HG02981 (cell line): Measurements from ENCODE around the gene ZNF324.
"Not testable (repeated sequence)": the region's sequence is repeated elsewhere in the genome, so short reads cannot be mapped to it uniquely, and the experiment has no call there.

Experiments
- ATAC-seq: cut with Tn5 transposase; IDR thresholded peaks from one replicate; pipeline ENCODE4 v1.9.1; 2021; ENCODE audit warnings: mild to moderate bottlenecking, moderate library complexity; ENCODE audit not compliant: unreplicated experiment

The ZNF324 gene

DNA sequence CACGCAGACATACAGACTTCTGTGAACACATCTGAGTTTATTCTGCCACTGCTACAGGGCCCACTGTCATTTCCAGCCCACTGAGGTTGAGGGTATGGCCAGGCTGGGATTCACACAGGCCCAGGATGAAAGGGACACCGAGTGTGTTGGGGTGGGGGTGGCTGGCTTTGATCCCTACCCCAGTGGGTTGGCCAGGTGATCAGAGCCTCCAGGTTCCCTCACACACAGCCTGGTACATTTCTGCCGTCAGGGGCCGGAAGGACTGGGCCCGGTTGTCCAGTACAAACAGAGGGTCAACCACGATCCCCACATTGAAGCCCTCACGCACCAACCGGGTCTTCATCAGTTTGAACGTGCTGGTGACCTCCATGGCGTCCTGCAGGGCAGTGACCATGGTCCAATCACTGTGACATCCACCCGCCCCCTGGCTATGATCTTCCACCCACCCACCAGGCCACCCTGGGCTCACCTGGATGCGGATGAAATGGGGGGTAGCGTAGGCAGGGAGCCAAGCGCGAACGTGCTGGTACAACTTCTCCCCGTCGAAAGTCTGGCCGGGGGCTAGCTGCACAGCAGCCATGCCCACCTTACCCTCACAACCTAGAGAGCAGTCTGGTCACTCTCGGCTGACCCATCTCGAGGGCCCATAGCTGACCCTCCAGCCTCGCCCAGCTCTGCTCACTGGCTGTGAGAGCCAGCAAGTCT lies 31.6 kb downstream of the ZNF324 start:
- no peak for ATAC-seq

DNA sequence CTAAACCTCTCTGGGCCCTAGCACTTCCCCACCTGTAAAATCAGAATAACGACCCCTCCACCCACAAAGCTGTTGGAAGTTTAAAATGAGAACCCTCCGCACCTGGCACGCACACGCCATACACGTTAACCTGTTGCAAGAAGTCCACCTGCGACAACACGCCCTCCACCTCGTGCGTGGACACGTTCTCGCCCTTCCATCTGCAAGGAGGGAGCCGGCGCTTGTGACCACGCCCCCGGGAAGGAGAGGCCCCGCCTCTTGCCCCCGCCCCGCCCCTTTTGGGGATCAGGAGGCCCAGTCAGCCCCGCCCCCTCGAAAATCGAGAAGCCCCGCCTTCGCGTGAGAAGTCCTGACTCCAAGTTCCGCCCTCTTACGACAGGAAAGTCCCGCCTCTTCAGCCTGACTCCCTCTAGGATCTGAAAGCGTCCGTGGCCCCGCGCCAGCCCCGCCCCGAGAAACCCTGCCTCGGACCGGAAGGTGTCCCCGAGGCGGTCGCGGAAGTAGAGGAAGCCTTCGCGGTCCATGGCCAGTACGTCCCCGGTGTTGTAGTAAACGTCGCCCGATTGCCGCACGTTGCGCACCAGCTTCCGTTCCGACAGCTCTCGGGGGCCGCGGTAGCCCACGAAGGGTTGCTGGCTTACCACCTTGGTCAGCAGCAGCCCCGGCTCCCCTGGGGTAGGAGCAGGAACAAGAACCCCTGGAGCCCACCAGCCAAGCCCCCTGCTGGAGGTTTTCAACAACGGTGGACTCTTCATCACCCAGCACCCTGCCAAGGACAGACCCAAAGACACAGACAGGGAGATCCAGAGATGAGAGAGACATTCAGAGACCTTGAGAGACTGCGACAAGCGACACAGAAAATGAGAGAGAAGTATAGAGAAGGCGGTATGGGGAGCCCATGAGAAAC lies 32.4 kb downstream of the ZNF324 start:
- ATAC-seq: peak; percentile 91

DNA sequence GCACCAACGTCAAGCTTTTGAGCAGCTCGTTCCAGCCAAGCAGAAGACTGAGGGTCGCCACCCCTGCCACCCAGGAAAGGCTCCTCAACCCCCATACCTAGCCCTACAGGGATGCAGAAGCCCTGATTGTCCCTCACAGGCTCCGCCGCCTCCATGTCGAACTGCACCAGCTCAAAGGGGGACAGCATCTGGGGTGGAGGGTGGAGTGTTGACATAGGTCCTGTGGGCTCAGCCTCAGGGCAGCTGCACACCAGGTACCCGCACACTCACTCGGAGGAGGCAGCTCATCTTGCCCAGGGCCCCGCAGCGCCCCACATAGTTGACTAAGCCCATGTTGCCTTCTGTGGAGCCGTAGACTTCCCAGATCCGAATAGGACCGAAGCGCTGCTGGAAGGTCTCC lies 33.4 kb downstream of the ZNF324 start:
- no peak for ATAC-seq

DNA sequence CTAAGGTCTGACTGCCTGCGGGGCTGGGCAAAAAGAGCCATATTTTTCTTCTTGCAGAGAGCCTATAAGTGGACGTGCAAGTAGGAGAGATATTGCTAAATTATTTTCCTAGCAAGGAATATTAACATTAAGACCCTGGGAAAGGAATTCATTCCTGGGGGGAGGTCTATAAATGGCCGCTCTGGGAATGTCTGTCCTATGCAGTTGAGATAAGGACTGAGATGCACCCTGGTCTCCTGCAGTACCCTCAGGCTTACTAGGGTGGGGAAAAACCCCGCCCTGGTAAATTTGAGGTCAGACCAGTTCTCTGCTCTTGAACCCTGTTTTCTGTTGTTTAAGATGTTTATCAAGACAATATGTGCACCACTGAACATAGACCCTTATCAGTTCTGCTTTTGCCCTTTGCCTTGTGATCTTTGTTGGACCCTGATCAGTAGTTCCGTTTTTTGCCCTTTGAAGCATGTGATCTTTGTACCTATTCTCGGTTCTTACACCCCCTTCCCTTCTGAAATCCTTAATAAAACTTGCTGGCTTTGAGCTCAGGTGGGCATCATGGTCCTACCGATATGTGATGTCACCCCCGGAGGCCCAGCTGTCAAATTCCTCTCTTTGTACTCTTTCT lies 40.8 kb downstream of the ZNF324 start:
- not testable (repeated sequence) for ATAC-seq

DNA sequence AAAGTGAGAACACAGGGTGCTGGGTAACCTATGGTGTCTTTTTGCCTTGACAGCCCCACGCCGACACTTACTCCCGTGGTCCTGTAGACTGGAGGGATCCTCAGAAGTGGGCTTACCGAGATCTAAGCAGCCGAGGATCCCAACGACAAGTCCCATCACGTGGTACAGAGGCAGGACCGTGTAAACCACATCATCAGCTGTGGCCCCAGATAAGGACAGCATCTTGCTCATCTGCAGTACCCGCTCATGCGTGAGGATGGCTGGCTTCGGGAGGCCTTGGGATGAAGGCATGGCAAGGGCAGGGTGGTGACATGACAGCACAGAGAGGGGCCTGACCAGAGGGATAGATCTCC lies 42.8 kb downstream of the ZNF324 start:
- ATAC-seq: no peak

DNA sequence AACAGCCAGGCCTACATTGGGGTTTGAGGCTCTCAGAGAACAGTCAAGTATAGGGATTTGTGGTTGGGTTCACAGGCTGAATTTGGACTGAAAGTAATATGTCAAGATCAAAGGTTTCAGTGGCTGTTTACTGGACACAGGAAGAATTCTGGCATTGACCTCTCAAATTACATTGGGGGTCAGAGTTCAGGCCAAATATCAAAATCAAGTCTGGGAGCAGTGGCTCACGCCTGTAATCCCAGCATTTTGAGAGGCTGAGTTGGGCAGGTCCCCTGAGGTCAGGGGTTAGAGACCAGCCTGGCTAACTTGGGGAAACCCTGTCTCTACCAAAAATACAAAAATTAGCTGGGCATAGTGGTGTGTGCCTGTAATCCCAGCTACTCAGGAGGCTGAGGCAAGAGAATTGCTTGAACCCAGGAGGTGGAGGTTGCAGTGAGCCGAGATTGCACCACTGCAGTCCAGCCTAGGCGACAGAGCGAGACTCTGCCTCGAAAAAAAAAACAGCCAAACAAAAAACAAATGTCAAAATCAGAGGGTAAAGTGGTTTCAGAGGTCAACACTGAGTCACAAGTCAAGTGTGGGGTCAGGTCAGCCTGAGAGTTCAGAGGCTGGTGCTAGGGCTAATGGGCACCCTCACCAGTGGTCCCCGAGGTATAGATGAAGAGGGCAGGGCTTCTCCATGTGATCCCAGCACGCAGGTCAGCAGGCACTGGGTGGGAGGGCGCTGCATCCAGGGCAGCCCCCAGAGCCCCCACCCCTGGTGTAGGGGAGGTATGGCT lies 43.4 kb downstream of the ZNF324 start:
- no peak for ATAC-seq

DNA sequence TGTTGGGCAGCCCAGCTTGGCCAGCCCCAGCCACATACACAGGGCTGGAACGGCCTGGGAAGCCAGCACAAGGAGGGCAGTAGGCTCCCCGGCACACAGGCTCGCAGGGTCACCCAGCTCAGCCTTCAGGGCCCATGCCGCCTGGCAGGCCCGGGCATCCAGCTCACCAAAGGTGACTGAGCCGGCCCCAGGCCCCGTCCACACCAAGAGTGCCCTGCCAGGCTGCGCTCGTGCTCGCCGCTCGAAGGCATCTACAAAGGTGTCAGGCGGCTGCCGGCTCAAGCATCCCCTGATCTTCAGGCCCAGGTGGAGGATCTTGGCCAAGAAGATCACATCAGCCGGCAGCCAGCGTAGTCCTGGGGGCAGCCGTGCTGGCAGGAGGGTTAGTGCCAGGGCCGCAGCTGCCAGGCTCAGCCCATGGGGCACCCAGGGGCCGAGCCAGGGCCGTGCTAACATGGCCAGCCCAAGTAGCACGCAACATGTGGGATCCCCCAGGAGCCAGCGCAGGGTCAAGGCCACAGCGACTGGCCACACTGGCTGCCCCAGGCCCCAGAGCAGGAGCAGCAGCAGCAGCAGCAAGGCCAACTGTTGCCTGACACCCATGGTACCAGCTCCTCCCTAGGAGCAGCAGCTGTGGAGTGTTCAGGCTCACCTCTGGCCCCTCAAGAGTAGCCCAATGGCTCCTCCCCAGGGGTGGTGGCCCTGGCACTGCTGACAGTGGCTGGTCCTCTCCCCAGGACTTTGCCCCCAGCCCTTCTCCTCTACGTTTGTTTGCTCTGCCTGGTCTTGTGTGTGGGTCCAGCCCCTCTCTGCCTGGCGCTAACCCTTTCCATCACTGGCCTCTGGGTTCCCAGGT lies 44.7 kb downstream of the ZNF324 start, which contains the start of gene SLC27A5:
Gene SLC27A5 (minus strand): TSS at position 640 of the 856 bp plus-strand sequence. CDS start 37 bp downstream, at position 603.
- ATAC-seq: no peak

DNA sequence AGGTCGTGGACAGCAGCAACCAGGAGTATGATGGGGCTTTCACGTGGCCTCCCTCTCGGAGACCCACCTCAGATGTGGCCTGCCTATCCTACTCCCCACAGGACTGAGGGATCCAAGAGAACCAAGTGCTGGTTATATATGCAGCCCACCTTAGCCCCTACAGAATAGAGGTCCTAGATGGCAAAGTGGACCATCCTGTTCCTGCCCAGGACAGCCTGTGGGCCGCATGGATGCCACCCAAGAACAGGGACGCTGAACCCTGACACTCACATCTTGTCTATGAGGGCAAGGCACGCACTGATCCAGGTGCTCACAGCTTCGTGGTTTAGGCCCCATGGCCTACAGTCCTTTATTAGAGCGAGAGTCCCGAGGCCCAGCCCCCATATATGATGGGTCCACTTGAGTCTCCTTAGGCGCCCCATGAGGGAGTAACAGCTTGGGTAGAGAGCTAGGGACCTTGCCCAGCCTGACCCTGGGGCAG lies 46.4 kb downstream of the ZNF324 start:
- ATAC-seq: no peak

DNA sequence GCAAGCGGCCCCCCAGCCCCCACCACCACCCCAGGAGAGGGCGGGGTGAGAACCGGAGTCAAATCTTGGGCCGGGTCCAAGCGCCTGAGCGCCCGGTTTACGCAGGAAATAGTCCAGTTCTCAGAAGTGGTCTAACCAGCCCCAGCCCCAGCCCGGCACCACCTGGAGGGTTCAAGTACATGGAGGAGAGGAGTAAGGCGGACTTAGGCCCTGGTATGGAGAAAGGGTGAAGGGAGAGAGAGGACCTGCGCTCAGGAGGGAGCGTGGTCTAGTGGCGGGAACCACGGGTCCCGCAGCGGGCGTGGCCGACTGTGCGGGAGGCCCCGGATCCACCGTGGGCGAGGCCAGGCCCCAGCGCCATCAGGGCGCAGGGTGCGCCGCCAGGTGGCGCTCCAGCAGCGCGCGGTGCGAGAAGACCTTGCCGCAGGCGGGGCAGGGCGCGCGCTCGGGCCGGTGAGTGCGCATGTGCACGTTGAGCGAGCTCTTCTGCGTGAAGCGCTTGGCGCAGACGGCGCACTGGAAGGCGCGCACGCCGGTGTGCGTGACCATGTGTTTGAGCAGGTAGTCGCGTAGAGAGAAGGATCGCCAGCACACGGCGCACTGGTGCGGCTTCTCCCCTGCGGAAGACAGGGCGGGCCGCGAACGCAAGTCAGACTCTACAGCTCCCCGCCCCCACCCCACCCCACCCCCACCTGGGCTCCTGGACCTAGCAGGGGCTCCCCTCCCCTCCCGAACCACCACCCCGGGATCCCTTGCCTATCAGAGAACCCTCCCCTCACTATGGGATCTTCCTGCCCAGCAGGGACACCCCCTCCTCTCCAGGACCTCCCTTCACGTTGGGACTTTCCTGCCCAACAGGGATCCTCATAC lies 47.0 kb downstream of the ZNF324 start:
- ATAC-seq: peak; percentile 72

DNA sequence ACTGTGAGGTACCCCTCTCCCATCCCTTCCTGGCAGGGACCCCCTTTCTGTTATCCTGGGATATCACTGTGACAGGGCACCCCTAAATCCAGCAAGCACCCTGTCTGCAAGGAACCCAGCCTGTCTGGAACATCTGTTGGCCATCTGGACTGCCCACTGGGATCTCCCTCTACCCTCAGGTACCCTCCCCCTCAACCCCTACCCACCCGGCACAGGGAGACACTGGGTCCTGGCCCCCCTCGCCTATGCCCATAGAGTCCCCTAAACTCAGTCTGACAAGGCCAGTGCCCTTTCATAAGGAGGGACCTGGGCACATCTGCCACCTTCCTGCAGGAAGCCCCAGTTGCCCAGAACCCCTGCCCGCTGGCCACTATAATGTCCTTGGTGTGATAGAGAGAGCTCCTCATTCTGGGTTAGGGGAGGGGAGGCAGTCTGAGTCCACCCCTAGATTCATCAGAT lies 47.7 kb downstream of the ZNF324 start:
- ATAC-seq: no peak

DNA sequence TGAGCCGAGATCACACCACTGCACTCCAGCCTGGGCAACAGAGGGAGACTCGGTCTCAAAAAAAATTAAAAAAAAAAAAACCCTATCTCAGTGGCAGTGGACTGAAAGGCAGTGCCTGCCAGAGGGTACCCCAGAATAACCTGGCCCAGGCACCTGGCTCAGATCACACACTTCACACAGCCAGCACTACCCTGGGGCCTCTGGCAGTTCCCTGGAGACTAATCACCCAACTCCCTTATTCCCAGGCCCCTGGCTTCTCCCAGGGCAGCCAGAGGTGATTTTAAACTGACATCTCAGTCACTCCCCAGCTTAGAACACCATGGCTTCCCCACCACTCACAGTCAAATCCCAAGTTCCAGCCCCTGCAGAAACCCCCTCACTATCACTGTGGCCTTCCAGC lies 48.4 kb downstream of the ZNF324 start:
- no peak for ATAC-seq

DNA sequence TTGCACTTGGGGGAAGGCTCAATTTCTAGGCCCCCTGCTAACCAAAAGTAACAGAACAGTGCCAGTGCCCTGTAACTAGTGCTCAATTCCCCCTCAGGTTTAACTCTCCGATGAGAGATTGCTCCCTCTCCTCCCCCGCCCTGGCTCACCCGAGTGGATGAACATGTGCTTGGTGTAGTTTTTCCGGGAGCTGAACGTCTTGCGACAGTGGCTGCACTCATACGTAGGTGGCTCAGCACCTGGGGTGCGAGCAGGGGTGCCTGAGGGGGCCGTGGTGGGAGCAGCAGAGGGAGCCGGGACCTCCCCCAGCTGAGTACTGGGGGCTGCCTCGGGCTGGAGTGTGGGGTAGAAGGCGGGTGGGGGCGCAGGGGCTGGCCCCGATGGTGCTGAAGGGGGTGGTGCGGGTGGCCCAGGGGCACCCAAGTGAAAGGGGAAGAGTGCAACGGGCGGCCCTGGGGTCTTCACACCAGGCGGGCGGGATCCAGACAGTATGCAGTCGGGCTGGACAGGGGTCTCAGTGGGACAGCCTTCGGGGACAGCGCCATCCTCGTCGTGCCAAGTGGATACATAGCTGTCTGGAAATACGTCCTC lies 49.5 kb downstream of the ZNF324 start:
- ATAC-seq: no peak

DNA sequence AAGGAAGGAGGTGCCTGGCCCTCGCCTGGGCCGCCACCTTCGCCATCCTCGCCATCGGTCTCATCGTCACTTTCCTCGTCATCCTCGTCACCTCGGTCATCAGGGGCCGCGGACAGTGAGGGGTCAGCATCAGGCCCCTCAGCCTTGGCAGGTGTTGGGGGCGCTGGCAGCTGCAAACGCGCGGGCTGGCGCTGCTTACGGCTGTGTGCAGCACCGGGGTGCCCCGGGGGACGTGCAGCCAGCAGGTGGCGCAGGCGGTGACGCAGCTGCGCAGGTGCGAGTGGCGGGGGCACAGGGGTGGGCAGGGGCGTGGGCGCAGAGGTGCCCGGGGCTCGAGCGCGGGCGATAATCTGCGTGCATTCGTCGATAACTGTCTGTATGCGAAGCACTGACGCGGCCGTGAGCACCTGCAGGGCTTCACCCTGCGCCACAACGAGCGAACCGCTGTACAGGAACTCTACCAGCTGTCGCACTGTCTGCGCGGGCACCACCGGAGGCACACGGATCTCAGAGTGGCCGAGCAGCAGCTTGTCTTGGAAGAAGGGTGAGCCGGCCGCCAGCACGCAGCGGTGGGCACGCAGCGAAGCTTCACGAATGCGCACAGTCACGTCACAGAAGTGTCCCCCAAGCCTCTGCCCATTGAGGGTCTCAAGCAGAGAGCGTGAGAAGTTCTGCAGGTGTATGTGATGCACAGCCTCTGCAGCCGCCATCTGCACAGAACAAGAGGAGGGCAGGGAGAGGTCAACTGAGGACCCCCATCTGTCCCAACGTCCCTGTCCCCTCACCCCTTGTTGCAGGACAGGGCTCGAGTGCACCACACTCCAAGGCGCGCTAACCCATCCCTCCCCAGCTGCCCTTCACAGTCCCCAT lies 50.3 kb downstream of the ZNF324 start:
- ATAC-seq: no peak

DNA sequence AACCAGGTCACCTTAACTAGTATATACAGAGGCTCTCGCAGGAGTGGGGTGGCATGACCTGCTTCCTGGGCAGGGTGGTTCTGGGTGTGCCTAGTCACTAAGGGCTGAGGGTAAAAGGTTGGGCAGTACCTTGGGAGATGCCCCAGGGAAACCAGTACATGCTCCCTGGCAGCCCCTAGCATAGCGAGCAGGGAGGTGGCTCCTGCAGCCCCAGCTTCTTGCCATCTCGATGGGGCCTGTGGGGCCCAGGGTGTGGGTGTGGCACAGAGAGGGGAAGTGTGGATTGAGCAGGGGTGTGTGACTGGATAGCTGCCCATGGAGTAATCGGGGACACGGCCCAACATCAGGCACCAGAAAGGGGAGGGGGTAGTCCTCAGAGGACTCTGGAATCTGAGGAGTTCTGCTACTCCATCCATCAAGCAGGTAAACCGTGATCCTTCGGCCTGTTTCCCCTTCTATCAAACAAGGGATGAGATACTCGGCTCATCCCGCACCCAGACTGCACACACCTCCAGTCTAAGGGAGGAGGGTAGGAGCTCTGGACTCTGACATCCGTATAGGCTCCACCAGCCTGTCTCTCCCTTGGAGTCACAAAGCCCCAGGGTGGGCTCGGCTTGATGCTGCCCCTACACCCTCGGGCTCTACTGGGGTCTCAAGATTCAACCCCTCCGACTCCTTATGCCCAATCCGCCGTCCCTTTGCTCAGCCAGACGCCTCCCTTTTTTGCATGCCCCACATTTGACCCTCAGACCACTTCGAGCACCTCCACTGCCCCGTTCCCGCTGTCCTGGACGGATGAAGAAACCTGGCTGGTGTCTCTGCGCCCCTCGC lies 51.6 kb downstream of the ZNF324 start:
- ATAC-seq: no peak

DNA sequence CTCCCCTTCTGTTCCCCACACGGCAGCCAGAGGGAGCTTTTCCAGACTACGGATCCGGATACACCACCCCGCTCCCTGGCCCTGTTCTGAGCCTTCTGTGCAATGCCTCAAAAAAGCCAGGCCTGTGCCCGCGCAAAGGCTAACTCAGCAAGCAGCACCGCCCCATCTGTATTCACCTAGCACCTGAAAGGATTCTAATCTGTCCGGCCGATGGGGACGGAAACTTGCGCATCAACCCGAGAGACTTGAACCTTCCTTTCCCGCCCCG lies 52.1 kb downstream of the ZNF324 start:
- no peak for ATAC-seq

DNA sequence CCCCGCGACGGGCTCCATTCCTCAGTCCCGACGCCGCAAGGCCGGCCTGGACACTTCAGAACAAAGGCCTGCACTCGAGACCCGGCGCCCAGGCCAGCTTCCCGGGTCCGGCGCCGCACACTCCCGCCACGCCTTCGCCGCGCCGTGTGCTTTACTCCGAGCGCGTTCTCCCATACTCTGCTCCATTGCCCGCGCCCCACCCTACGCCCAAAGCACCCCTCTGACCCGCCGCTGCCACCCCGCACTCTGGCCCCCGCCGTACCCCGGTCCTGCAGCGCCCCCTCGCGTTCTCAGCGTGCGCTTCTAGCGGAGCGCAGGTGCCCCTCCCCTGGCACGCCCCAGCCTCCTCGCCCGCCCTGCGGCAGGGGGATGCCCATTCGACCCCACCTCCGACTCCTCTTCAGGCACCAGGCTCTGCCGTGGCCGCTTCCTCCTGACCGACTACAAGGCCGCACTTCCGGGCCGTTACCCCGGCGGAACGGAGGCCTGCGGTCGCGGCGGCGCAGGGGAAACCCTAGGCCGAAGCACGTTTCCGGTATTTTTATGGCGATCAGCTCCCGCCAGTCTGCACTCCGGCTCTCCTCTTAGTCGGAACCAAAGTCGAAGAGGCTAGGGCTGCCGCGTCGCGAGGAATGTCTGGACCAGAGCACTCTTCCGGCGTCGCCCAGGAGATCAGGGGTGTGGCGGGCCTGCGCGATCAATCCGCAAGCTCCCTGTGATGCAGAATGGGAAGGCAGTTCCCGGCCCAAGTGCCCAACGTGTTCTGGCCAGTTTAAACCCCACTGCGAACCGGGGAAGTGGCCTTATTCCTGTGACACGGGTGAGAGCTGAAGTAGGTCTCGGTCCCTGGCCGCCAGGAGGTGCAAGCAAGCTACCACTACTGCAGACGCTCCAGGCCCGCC lies 52.7 kb downstream of the ZNF324 start, which contains the start of gene ZBTB45:
Gene ZBTB45 (minus strand): TSS at position 456 of the 902 bp plus-strand sequence. CDS start 2,137 bp downstream, outside the sequence.
- peak; percentile 70 for ATAC-seq
